Activated CD4-positive, alpha-beta T cell treated with anti-CD3 and anti-CD28 coated beads, Interleukin-2, amount 50 U/mL, for 48 hours (primary cell): ENCODE results near the gene MGST3.
"Not testable (repeated sequence)": the region's sequence is repeated elsewhere in the genome, so short reads cannot be mapped to it uniquely, and the experiment has no call there.

Experiments
- DNase-seq, 2 experiments: peaks; one replicate each; pipeline ENCODE4 v3.0.0-alpha.2; 2020

MGST3 gene

GRCh38 chr1:165630629-165631341 is at the start of gene MGST3:
MGST3 (plus strand) TSS chr1:165631234; CDS start chr1:165649848, 18,614 bp downstream.
- DNase-seq = peak; percentile 95 to 96

- DNase-seq = no peak
These were observed 49.1 kb upstream of the MGST3 start for GRCh38 chr1:165581926-165582325.

DNA sequence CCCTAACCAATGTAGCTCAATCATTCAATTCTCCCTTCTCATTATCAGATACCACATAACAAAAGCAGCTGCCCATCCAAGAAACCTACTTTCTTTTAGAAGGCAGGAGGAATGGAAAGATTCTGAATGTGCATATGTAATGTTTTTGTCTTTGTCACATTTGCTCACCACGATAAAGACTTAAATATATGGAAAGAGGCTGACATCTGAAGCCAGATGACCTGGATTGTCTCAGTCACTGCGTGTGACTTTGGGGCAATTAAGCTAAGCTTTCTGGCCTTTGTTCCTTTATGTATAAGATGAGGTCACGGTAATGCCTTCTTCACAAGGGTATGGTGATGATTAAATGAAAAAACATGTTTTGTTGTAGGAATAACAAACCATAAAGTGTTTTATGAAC is 44.6 kb upstream of the MGST3 start:
- no peak for DNase-seq

DNA sequence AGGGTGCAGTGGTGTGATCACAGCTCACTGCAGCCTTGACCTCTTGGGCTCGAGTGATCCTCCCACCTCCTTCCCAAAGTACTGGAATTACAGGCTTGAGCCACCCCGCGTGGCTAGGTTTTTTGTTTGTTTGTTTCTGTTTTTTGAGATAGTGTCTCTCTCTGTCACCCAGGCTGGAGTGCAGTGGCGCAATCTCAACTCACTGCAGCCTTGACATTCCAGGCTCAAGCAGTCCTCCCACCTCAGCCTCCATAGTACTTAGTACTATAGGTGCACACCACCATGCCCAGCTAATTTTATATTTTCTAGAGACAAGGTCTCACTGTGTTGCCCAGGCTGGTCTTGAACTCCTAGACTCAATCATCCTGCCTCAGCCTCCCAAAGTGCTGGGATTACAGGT is 39.6 kb upstream of the MGST3 start:
- DNase-seq = not testable (repeated sequence)

DNA sequence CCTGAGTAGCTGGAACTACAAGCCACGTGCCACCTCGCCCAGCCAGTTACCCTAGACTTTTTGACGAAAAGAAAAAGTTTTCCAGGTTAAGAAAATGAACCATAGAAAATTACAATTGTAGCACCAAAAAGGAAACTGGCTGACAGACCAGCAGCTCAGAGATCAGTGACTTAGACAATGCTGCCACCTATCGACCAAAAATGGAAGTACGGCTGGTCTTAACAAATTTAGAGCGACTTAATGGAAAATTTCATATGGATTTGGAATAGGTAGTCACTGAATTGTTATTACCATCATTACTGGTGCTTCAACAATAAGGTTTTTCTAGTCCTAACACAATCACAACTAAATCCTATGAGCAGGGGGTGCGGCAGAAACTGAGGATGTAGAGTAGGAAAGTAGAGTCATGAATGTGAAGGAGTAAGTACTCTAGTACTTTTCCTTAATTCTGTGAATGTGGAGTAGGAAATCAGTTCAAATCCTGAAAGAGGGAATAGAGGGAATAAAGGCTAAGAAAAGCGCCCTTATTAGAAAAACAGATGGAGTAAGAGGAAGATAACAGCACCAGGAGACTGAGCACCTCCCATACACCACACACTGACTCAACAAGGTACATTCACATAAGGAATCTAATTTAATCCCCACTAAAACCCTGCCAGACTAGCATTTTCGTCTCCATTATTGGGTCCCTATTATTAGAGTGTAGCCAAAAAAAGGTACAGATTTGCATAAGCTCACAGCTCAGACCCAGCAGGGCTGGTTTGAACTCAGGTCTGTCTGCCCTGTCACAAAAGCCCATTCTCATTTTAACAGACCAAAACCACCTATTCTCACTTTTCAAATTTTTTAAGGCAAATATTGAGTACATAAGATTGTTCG is 37.9 kb upstream of the MGST3 start:
- DNase-seq = peak; percentile 84 to 86

GRCh38 chr1:165595246-165595938 is 35.6 kb upstream of the MGST3 start:
- no peak for DNase-seq

GRCh38 chr1:165597883-165598675 is 33.0 kb upstream of the MGST3 start:
- DNase-seq = peak; percentile 96 to 97

GRCh38 chr1:165598676-165599059 is 32.4 kb upstream of the MGST3 start:
- no peak for DNase-seq

DNA sequence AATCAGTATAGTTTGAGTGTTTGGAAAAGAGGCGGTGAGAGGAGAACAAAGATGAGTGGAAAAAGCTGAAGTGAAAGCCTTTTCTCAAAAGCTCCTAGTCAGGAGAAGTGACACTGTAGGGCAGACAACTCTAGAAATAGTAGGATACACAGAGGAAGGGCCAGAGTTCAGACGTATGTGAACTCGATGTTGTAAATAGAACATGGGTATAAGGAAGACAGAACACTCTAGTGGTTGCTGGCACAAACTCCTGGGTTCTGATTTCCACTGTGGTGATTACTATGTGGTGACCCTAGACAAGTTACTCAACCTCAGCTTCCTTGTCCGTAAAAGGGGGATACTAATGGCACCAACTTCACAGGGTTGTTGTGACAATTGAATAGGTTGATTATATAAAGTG is 30.2 kb upstream of the MGST3 start:
- DNase-seq = no peak

DNA sequence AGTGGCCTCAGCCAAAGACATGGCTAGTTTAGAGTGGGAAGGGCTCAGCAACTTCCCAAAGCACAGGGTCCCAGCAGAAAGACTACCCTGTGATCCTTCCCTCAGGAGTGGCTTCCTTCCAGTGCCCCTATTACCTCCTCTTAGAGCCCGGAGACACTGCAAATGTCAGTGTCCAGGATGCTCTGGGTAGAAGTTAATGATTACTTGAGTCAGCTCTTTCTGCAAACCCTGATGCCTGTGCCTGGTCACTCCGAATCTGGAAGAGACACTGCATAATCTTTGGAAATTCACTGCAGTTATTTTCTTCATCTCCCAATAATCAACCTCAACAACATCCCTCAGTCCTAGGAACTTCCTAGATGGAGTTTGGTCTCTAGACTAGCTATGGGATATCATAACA is 27.2 kb upstream of the MGST3 start:
- DNase-seq = no peak

- no peak for DNase-seq
These were observed 25.8 kb upstream of the MGST3 start for GRCh38 chr1:165605246-165605645.

DNA sequence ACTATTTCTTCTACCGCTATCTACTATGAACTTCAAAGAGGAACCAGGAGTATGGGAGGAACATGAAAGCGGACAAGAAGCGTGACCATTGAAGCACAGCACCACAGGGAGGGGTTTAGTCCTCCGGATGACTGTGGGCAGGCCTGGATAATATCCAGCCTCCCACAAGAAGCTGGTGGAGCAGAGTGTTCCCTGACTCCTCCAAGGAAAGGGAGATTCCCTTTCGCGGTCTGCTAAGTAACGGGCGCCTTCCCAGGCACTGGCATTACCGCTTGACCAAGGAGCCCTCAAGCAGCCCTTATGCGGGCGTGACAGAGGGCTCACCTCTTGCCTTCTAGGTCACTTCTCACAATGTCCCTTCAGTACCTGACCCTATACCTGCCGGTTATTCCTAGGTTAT is 24.4 kb upstream of the MGST3 start:
- DNase-seq = not testable (repeated sequence)

DNA sequence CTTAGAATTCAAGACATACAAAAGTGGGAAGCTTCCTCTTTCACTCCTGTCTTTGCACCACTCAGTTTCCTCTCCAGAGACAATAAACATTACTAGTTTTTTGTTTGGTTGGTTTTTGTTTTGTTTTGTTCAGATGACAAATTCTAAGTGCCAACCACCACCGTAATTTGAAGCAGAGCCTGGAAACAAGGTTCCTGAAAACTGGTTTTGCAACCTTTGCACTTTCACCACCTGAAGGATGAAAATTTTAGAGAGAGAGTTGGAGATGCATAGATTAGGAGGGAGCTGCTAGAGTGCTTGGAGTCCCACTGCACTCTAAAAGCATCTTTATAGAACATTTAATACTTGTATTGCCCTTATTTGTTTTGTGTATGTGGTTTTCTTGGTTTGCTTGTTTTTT is 20.2 kb upstream of the MGST3 start:
- no peak for DNase-seq

- no peak for DNase-seq
These were observed 19.0 kb upstream of the MGST3 start for GRCh38 chr1:165612062-165612461.

GRCh38 chr1:165616054-165616612 is 14.9 kb upstream of the MGST3 start:
- DNase-seq = no peak

- no peak for DNase-seq
These were observed 14.0 kb upstream of the MGST3 start for GRCh38 chr1:165616987-165617546.

DNA sequence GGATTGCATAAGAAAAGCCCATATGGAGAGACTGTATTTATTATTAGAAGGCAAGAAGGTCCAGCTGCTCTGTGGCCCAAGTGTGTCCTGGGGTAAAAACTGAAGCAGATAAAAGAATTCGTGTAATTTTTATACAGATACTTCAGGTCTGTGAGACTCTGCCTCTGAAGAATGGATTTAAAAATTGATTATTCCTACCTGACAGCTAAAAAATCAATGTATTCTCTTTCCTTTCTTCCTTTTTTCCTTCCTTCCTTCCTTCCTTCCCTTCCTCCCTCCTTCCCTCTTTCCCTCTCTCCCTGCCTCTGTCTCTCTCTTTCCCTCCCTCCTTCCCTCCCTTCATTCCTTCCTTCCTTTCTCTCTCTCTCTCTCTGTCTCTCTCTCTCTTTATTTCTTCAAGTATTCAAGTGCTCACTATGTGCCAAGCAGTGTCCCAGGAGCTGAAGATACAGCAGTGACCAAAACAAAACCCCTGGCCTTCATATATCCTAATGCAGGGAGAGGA is 11.3 kb upstream of the MGST3 start:
- DNase-seq = no peak

DNA sequence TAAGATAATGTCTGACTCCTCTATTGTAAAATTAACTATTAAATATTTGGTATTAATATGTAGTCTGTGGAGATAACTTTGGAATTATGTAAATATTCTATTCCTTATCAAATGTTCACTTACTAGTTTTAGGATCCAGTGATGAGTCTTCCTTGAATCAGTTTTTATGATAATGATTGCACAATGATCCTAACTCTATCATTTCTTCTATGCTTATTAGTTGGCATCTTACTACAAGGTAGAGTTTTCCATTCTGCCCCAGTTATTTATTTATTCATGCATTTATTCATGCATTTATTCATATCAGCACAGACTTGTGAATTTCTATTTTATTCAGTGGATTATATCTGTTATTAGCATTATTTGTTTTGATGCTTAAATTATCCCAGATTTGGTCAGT is 7.4 kb upstream of the MGST3 start:
- DNase-seq = no peak

GRCh38 chr1:165624441-165624840 is 6.6 kb upstream of the MGST3 start:
- no peak for DNase-seq

DNA sequence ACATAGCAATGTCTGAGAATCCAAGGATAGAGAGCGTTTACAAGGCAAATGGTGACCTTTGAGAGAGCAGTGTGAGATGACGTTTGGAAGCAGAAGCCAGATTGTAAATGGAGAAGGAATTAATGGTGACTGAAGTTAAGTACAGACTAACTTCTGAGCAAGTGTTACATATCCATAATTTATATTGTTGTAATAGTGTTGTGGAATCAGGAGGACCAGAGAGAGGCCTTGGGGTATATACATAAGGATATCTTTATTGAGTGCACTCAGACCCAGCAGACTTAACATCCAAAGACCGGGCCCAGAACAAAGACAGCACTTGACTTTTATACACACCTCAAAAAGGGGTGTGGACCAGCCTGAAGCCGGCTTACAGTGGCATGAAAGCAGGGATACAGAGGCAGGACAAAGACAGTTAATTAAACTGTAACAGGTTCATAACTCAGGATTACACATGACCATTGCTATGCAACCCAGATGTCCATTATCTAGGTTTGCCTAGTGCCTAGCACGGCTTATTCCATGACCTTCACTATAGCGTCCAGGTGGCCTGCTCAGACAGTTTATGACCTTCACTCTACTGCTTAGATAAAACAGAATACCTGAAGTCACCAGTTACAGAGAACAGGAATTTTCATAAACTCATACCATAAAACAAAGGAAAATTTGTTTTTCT is 2.7 kb upstream of the MGST3 start:
- no peak for DNase-seq

DNA sequence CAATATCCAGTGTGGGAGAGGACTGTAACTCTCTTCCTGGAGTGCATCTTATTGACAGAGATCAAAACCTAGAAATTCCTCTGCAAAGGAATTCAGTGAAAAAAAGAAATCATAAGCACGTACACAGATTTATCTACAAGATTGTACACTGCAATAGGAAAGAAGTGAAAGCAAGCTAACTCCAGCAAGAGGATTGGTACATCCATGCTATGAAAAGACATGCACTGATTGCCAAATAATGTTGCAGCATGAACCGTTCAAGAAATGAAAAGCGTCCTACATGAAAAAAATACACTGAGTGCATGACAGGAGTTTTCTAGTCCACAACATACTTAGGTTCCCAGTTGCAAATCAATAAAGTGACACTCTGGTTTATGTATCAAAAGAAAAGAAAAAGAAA is 1.9 kb upstream of the MGST3 start:
- no peak for DNase-seq
